Thyroid gland (tissue), 4 donors: Measurements from ENCODE around the gene PSMB3.

ENCODE experiments used
- POLR2A ChIP-seq, 2 donors: fragments of 450-650 bp; IDR thresholded peaks; one replicate each; pipeline ENCODE4 v1.6.1; 2017; ENCODE audit warnings: antibody characterized with exemption in 2 of 2, mild to moderate bottlenecking in 2 of 2, moderate library complexity in 1 of 2
- TF ChIP-seq, protein P1 (sequence below), 6 experiments: fragments of 200-600 bp in 3 of 6; fragments of 450-650 bp in 3 of 6; sonication (generic) in 3 of 6; IDR thresholded peaks; one replicate each; pipeline ENCODE4 v1.5.1; 2016 to 2019; ENCODE audit warnings: antibody characterized with exemption in 6 of 6, mild to moderate bottlenecking in 2 of 6, inconsistent platforms in 1 of 6, moderate library complexity in 1 of 6

DNA sequence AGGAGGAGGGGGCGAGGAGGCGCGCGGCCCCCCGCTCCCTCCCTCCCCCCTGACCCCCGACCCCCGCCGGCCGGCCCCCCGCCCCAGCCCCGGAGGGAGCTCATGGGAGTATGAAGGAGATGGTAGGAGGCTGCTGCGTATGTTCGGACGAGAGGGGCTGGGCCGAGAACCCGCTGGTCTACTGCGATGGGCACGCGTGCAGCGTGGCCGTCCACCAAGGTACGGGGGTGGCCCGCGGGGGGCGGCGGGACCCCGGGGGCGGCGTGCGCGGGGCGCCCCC lies 47.1 kb upstream of the PSMB3 start:
- TF ChIP-seq, protein P1, sequence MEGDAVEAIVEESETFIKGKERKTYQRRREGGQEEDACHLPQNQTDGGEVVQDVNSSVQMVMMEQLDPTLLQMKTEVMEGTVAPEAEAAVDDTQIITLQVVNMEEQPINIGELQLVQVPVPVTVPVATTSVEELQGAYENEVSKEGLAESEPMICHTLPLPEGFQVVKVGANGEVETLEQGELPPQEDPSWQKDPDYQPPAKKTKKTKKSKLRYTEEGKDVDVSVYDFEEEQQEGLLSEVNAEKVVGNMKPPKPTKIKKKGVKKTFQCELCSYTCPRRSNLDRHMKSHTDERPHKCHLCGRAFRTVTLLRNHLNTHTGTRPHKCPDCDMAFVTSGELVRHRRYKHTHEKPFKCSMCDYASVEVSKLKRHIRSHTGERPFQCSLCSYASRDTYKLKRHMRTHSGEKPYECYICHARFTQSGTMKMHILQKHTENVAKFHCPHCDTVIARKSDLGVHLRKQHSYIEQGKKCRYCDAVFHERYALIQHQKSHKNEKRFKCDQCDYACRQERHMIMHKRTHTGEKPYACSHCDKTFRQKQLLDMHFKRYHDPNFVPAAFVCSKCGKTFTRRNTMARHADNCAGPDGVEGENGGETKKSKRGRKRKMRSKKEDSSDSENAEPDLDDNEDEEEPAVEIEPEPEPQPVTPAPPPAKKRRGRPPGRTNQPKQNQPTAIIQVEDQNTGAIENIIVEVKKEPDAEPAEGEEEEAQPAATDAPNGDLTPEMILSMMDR (IDR thresholded peaks at IDR 0.05), result no peak
- TF ChIP-seq POLR2A (IDR thresholded peaks at IDR 0.05), result no peak
